ENCODE measurements around the gene STK24.

- no peak for TF ChIP-seq CTCF (IDR thresholded peaks at IDR 0.05)
- TF ChIP-seq POLR2A (IDR thresholded peaks at IDR 0.05): no peak
These were observed 166.3 kb downstream of the STK24 start for GRCh38 chr13:98410612-98411011.
